ENCODE data around the gene TASOR2. TPM values are rescaled to one million over a fixed set of nuclear protein-coding genes. Genes with fewer than 3 reads are reported as not detected.

Gene TASOR2
- total RNA-seq, 5 donors from 2014 or later (not counting 1 experiment from before 2014, with no cell fraction given): 62.7 to 78.5 (median 71.7) TPM

DNA sequence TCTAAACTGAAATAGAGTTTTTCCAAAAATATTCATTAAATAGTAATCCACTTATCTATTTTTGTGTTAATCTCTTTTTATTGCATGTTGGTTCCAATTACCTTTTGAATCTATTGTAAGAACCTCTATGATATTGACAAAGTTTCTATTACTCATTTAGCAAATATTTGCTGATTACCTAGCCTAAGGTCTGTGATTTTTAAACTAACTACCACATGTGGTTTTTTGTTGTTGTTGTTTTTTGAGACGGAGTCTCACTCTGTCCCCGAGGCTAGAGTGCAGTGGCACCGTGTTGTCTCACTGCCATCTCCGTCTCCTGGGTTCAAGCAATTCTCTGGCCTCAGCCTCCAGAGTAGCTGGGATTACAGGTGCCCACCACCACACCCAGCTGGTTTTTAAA lies 16.2 kb upstream of the TASOR2 start:
- Mint-ChIP-seq H3K27ac (no peak overlapping the region), H3K36me3 (no peaks in the 10 kb centered on the region), H3K27me3 (peaks cover 0 to 3% of the 10 kb centered on the region in 2 donors), H3K4me1 (peaks cover 23 to 33% (median 23%) of the 10 kb centered on the region in 3 donors), H3K4me3 (no peak overlapping the region), H3K9me3 (peaks cover 0 to 8% (median 0%) of the 10 kb centered on the region in 3 donors)
- no peak overlapping the region for H3K27ac ChIP-seq (ENCODE audit: low read length)
- no CpG with 5 or more reads among the region's 4 CpGs for WGBS (ENCODE audit: insufficient coverage)
- H3K36me3 ChIP-seq (ENCODE audit: control insufficient read depth in 2 of 2, extremely low read depth in 1 of 2, insufficient read depth in 1 of 2, low read length in 1 of 2): no peaks in the 10 kb centered on the region
- no peak overlapping the region for H3K4me3 ChIP-seq (ENCODE audit: control insufficient read depth in 1 of 2, extremely low read depth in 1 of 2, low read length in 1 of 2)
- H3K27me3 ChIP-seq (replicated peaks in 1 of 2; ENCODE audit: control insufficient read depth in 2 of 2, extremely low read depth in 1 of 2, insufficient read depth in 2 of 2, low read length in 1 of 2): no peaks in the 10 kb centered on the region
- H3K9me3 ChIP-seq: no peaks in the 10 kb centered on the region
- ATAC-seq (replicated peaks in 1 of 4) (no peak), DNase-seq (no peak)
- H3K4me1 ChIP-seq (ENCODE audit: control insufficient read depth in 1 of 2, extremely low read depth in 1 of 2, insufficient read depth in 2 of 2, low read length in 2 of 2): peaks cover 9 to 12% of the 10 kb centered on the region in 2 experiments
- ChIA-PET POLR2A (no interaction called here), CTCF (interaction anchor here in 1 of 2 donors (1.0 kb wide), 1 partner anchor 11 kb away, joined by 4 read pairs; no protein-coding TSS in a partner anchor)

DNA sequence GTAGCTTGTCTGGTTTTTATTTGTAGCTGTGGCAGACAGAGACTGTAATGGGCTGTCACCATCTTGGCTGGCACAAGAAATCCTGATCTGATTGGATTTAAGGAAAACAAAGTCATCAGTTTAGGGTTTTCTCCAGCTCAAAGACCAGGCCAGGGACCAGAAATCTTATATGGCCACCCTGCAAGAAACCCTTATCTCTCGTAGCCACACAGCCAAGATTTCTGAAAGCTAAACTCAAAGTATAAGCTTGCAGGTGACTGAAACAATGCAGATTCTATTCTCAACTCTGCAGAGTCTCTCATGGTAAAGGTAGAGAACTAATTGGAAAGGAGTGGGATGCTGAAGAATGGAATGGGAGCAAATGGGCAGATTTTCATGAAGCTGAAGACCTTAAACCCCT lies 15.0 kb upstream of the TASOR2 start:
- DNase-seq: no peak
- Histone ChIP-seq H3K27me3 (replicated peaks in 1 of 2; ENCODE audit: control insufficient read depth in 2 of 2, extremely low read depth in 1 of 2, insufficient read depth in 2 of 2, low read length in 1 of 2) (no peaks in the 10 kb centered on the region), H3K4me1 (ENCODE audit: control insufficient read depth in 1 of 2, extremely low read depth in 1 of 2, insufficient read depth in 2 of 2, low read length in 2 of 2) (peaks cover 9 to 12% of the 10 kb centered on the region in 2 experiments), H3K27ac (ENCODE audit: low read length) (no peak overlapping the region), H3K36me3 (ENCODE audit: control insufficient read depth in 2 of 2, extremely low read depth in 1 of 2, insufficient read depth in 1 of 2, low read length in 1 of 2) (no peaks in the 10 kb centered on the region), H3K4me3 (ENCODE audit: control insufficient read depth in 1 of 2, extremely low read depth in 1 of 2, low read length in 1 of 2) (no peak overlapping the region), H3K9me3 (no peaks in the 10 kb centered on the region)
- Mint-ChIP-seq H3K4me3 (no peak overlapping the region), H3K27ac (no peak overlapping the region), H3K4me1 (peaks cover 17 to 23% (median 17%) of the 10 kb centered on the region in 3 donors), H3K36me3 (peaks cover 4% of the 10 kb centered on the region), H3K27me3 (peaks cover 0 to 10% of the 10 kb centered on the region in 2 donors), H3K9me3 (peaks cover 0 to 13% (median 0%) of the 10 kb centered on the region in 3 donors)
- CTCF ChIA-PET: interaction anchor here in 1 of 2 donors (0.6 kb wide), 1 partner anchor 14 kb away, joined by 3 read pairs; no protein-coding TSS in a partner anchor
- ATAC-seq (replicated peaks in 1 of 4): no peak
- WGBS (ENCODE audit: insufficient coverage): no CpG with 5 or more reads among the region's 1 CpG
- POLR2A ChIA-PET: interaction anchor here in 1 of 2 donors (0.6 kb wide), 2 partner anchors 15 to 36 kb away, joined by 3 to 5 read pairs; no protein-coding TSS in a partner anchor

DNA sequence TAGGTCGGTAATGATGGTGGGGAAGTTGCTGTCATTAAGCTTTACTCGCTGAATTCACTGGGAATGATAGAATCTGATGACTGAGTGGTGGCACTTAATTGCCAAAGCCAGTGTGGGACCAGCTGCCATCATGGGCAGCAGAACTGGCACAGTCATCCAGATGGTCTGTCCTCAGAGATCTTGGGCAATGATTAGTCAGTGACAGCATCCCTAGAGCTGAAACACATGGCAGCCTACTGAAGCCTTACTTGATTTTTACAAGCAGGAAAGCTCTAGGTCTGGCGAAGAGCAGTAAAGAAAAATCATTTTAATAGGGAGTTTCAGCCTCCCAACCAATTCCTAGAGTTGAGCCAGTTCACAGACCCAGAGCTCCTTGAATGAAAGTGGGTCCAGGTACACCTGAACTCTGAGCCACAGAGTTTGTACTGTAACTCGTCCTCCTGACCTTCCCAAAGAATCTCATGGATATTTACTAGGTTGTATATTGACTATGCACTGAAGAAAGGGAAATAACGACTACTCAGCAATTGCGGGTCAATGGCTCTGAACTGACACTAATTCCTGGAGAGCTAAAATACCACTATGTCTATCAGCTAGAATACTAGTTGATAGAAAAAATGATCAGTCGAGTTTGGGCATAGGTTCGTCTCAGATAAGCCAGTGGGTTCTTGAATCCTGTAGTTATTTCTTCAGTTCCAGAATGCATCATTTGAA lies 13.8 kb upstream of the TASOR2 start:
- Histone ChIP-seq H3K27ac (ENCODE audit: low read length) (no peak overlapping the region), H3K4me1 (ENCODE audit: control insufficient read depth in 1 of 2, extremely low read depth in 1 of 2, insufficient read depth in 2 of 2, low read length in 2 of 2) (peaks cover 6 to 10% of the 10 kb centered on the region in 2 experiments), H3K9me3 (no peaks in the 10 kb centered on the region), H3K36me3 (ENCODE audit: control insufficient read depth in 2 of 2, extremely low read depth in 1 of 2, insufficient read depth in 1 of 2, low read length in 1 of 2) (no peaks in the 10 kb centered on the region), H3K27me3 (replicated peaks in 1 of 2; ENCODE audit: control insufficient read depth in 2 of 2, extremely low read depth in 1 of 2, insufficient read depth in 2 of 2, low read length in 1 of 2) (peaks cover 0 to 2% of the 10 kb centered on the region in 2 experiments), H3K4me3 (ENCODE audit: control insufficient read depth in 1 of 2, extremely low read depth in 1 of 2, low read length in 1 of 2) (no peak overlapping the region)
- peaks cover 0 to 14% (median 0%) of the 10 kb centered on the region in 3 donors for H3K9me3 Mint-ChIP-seq
- H3K27me3 Mint-ChIP-seq: peaks cover 0 to 13% of the 10 kb centered on the region in 2 donors
- CTCF ChIA-PET: no interaction called here
- DNase-seq: no peak
- POLR2A ChIA-PET: interaction anchor here in 1 of 2 donors (0.6 kb wide), 1 partner anchor 1780 kb away, joined by 3 read pairs; no protein-coding TSS in a partner anchor
- H3K4me3 Mint-ChIP-seq: no peak overlapping the region
- no peak for ATAC-seq (replicated peaks in 1 of 4)
- WGBS (ENCODE audit: insufficient coverage): 84% methylated on average over 2 of the region's 8 CpGs
- peaks cover 7 to 14% (median 10%) of the 10 kb centered on the region in 3 donors for H3K4me1 Mint-ChIP-seq
- peaks cover 5% of the 10 kb centered on the region for H3K36me3 Mint-ChIP-seq
- H3K27ac Mint-ChIP-seq: no peak overlapping the region

DNA sequence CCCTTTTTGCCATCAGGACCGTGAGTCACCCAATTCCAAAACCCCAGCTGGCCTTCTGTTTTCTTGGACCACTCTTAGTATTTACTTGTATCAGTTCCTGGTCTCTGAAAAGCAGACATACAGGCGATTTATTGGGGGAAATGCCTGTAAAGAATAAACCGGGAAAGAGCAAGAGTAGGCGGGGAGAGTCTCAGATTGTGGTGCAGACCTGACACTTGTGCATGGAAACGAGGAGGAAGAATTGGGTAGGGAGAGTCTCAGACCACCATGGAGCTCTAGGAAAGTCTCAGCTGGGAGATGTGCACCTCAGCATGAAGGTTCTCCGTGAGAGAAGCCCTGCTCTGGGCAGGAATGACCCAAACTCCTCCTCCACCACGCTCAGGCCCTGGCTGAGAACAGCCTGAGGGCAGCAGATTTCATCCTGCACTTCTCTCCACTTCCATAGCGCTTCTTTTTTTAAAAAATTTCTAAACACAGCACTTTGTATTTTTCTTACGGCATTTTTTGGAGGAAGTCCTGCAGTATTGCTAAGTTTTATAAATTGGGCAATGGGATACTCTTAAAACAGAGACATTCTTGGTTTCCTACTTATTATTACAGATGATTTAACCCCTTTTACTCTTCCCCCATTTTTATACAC lies 6.1 kb upstream of the TASOR2 start:
- ATAC-seq (replicated peaks in 1 of 4): no peak
- H3K4me1 Mint-ChIP-seq: no peaks in the 10 kb centered on the region
- H3K4me3 ChIP-seq (ENCODE audit: control insufficient read depth in 1 of 2, extremely low read depth in 1 of 2, low read length in 1 of 2): no peak overlapping the region
- H3K36me3 ChIP-seq (ENCODE audit: control insufficient read depth in 2 of 2, extremely low read depth in 1 of 2, insufficient read depth in 1 of 2, low read length in 1 of 2): no peaks in the 10 kb centered on the region
- no peak overlapping the region for H3K27ac Mint-ChIP-seq
- peaks cover 0 to 15% of the 10 kb centered on the region in 2 experiments for H3K27me3 ChIP-seq (replicated peaks in 1 of 2; ENCODE audit: control insufficient read depth in 2 of 2, extremely low read depth in 1 of 2, insufficient read depth in 2 of 2, low read length in 1 of 2)
- H3K27me3 Mint-ChIP-seq: peaks cover 14 to 36% of the 10 kb centered on the region in 2 donors
- H3K36me3 Mint-ChIP-seq: peaks cover 5% of the 10 kb centered on the region
- POLR2A ChIA-PET: no interaction called here
- DNase-seq: no peak
- no peaks in the 10 kb centered on the region for H3K9me3 ChIP-seq
- H3K27ac ChIP-seq (ENCODE audit: low read length): no peak overlapping the region
- peaks cover 0 to 5% (median 0%) of the 10 kb centered on the region in 3 donors for H3K9me3 Mint-ChIP-seq
- CTCF ChIA-PET: interaction anchor here in 1 of 2 donors (0.8 kb wide), 1 partner anchor 10 kb away, joined by 4 read pairs; no protein-coding TSS in a partner anchor
- no peaks in the 10 kb centered on the region for H3K4me1 ChIP-seq (ENCODE audit: control insufficient read depth in 1 of 2, extremely low read depth in 1 of 2, insufficient read depth in 2 of 2, low read length in 2 of 2)
- H3K4me3 Mint-ChIP-seq: no peak overlapping the region
- 61% methylated on average over 4 of the region's 9 CpGs for WGBS (ENCODE audit: insufficient coverage)

DNA sequence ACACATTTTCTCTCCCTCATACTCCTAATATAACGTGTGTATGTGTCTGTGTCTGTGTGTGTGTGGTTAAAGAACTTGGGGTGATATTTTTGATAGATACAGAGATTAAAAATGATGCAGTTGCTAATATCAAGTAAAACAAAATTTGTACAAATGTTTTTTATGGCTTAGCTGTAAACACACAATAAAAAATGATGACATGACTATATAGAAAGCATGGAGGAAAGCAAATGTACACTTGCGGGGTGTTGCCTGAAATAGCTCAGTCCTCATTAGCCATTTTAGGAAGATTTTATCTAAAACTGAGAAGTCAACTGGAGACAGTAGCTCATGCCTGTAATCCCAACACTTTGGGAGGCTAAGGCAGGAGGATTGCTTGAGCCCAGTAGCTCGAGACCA lies 5.6 kb upstream of the TASOR2 start:
- Mint-ChIP-seq H3K9me3 (peaks cover 0 to 4% (median 0%) of the 10 kb centered on the region in 3 donors), H3K4me3 (no peak overlapping the region), H3K27me3 (peaks cover 14 to 33% of the 10 kb centered on the region in 2 donors), H3K4me1 (peaks cover 3% of the 10 kb centered on the region in 3 donors), H3K27ac (no peak overlapping the region), H3K36me3 (peaks cover 5% of the 10 kb centered on the region)
- Histone ChIP-seq H3K9me3 (no peaks in the 10 kb centered on the region), H3K36me3 (ENCODE audit: control insufficient read depth in 2 of 2, extremely low read depth in 1 of 2, insufficient read depth in 1 of 2, low read length in 1 of 2) (no peaks in the 10 kb centered on the region), H3K4me1 (ENCODE audit: control insufficient read depth in 1 of 2, extremely low read depth in 1 of 2, insufficient read depth in 2 of 2, low read length in 2 of 2) (no peaks in the 10 kb centered on the region), H3K4me3 (ENCODE audit: control insufficient read depth in 1 of 2, extremely low read depth in 1 of 2, low read length in 1 of 2) (no peak overlapping the region), H3K27me3 (replicated peaks in 1 of 2; ENCODE audit: control insufficient read depth in 2 of 2, extremely low read depth in 1 of 2, insufficient read depth in 2 of 2, low read length in 1 of 2) (peaks cover 0 to 15% of the 10 kb centered on the region in 2 experiments), H3K27ac (ENCODE audit: low read length) (no peak overlapping the region)
- ChIA-PET CTCF (interaction anchor here (0.6 to 0.8 kb wide), 2 partner anchors 11 to 281 kb away, joined by 4 to 13 read pairs; no protein-coding TSS in a partner anchor), POLR2A (no interaction called here)
- ATAC-seq (replicated peaks in 1 of 4) (no peak), DNase-seq (no peak)
- no CpG with 5 or more reads among the region's 3 CpGs for WGBS (ENCODE audit: insufficient coverage)

DNA sequence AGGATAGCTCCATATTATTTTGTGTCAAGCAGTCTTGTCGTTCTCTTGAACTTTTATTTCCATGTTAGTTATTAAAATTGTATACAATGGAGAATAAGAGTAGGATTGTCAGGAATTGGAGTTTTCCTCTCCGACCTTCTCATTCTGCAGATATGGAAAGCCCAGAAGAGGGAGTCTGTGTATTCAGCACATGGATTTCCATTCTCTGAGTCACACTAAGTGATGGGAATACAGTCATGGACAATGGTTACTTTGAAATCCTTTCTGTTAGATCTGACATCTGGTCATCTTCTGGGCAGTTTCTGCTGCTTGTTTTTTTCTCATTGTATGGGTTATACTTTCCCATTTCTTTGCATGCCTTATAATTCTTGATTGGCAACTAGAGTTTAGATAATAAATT lies 5.0 kb upstream of the TASOR2 start:
- H3K4me1 ChIP-seq (ENCODE audit: control insufficient read depth in 1 of 2, extremely low read depth in 1 of 2, insufficient read depth in 2 of 2, low read length in 2 of 2): no peaks in the 10 kb centered on the region
- H3K27ac ChIP-seq (ENCODE audit: low read length): no peak overlapping the region
- peaks cover 14 to 29% of the 10 kb centered on the region in 2 donors for H3K27me3 Mint-ChIP-seq
- ChIA-PET POLR2A (no interaction called here), CTCF (interaction anchor here (0.6 to 0.8 kb wide), 2 partner anchors 11 to 281 kb away, joined by 4 to 13 read pairs; no protein-coding TSS in a partner anchor)
- H3K27me3 ChIP-seq (replicated peaks in 1 of 2; ENCODE audit: control insufficient read depth in 2 of 2, extremely low read depth in 1 of 2, insufficient read depth in 2 of 2, low read length in 1 of 2): peaks cover 0 to 15% of the 10 kb centered on the region in 2 experiments
- ATAC-seq (replicated peaks in 1 of 4) (no peak), DNase-seq (no peak)
- no peak overlapping the region for H3K27ac Mint-ChIP-seq
- no CpG with 5 or more reads among the region's 2 CpGs for WGBS (ENCODE audit: insufficient coverage)
- H3K9me3 ChIP-seq: no peaks in the 10 kb centered on the region
- H3K36me3 Mint-ChIP-seq: peaks cover 1% of the 10 kb centered on the region
- peaks cover 8 to 9% (median 9%) of the 10 kb centered on the region in 3 donors for H3K4me1 Mint-ChIP-seq
- H3K4me3 ChIP-seq (ENCODE audit: control insufficient read depth in 1 of 2, extremely low read depth in 1 of 2, low read length in 1 of 2): no peak overlapping the region
- H3K9me3 Mint-ChIP-seq: peaks cover 0 to under 1% (median 0%) of the 10 kb centered on the region in 3 donors
- no peaks in the 10 kb centered on the region for H3K36me3 ChIP-seq (ENCODE audit: control insufficient read depth in 2 of 2, extremely low read depth in 1 of 2, insufficient read depth in 1 of 2, low read length in 1 of 2)
- no peak overlapping the region for H3K4me3 Mint-ChIP-seq

Data from T-cell (primary cell).